IPS-15b (cell line): Measurements from ENCODE around the gene RFNG.
A peak's percentile ranks its signal among the peaks of the same experiment; 100 is the strongest.

Source experiments
- H3K27me3 ChIP-seq: one replicate; pipeline ENCODE4 v1.6.1; 2013; ENCODE audit warnings: low read length; ENCODE audit not compliant: control insufficient read depth, insufficient read depth
- H3K36me3 ChIP-seq: one replicate; pipeline ENCODE4 v1.6.1; 2013; ENCODE audit warnings: low read length; ENCODE audit not compliant: control insufficient read depth, insufficient read depth
- H3K4me1 ChIP-seq: one replicate; pipeline ENCODE4 v1.6.1; 2013; ENCODE audit warnings: mild to moderate bottlenecking, low read length; ENCODE audit not compliant: control insufficient read depth, insufficient read depth
- H3K4me3 ChIP-seq: one replicate; pipeline ENCODE4 v1.5.1; 2013; ENCODE audit warnings: low read depth, low read length
- H3K9ac ChIP-seq: one replicate; pipeline ENCODE4 v1.6.1; 2013; ENCODE audit warnings: low read depth, mild to moderate bottlenecking, low read length
- H3K9me3 ChIP-seq: one replicate; pipeline ENCODE4 v1.6.1; 2013; ENCODE audit warnings: mild to moderate bottlenecking, low read length; ENCODE audit not compliant: control insufficient read depth, insufficient read depth

RFNG gene

GRCh38 chr17:82050152-82050760 is 1.4 kb downstream of the RFNG start:
- no peaks in the 10 kb centered on the region for H3K27me3 ChIP-seq
- H3K4me1 ChIP-seq, result no peaks in the 10 kb centered on the region
- H3K4me3 ChIP-seq, result peak overlapping the region; percentile 36
- no peak overlapping the region for H3K9ac ChIP-seq
- no peaks in the 10 kb centered on the region for H3K9me3 ChIP-seq
- peaks cover 49% of the 10 kb centered on the region for H3K36me3 ChIP-seq

- no peak overlapping the region for H3K9ac ChIP-seq
- no peaks in the 10 kb centered on the region for H3K4me1 ChIP-seq
- no peak overlapping the region for H3K4me3 ChIP-seq
- H3K36me3 ChIP-seq, result peaks cover 41% of the 10 kb centered on the region
- H3K9me3 ChIP-seq, result no peaks in the 10 kb centered on the region
- no peaks in the 10 kb centered on the region for H3K27me3 ChIP-seq
Measured at GRCh38 chr17:82049521-82049971, 2.1 kb downstream of the RFNG start.

DNA sequence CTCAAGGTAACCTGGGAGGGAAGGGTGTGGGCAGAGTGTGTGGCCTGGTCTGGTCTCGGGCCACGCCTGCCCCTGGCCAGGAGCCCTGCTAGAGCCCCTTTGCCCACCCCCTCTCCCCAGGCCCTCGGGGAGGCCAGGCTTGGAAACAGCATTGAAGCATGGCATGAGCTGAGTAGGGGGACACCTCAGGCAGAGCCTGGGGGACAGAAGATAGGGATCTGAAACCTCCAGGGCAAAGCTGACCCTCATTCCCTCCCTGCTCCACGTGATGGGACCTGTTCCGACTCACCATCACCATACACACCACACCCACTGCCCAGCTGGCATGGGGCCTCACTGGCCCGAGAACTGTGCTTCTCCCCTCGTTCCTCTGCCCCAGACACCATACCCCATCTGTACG is 2.5 kb downstream of the RFNG start:
- no peak overlapping the region for H3K4me3 ChIP-seq
- no peaks in the 10 kb centered on the region for H3K4me1 ChIP-seq
- H3K27me3 ChIP-seq, result no peaks in the 10 kb centered on the region
- H3K36me3 ChIP-seq, result peaks cover 37% of the 10 kb centered on the region
- no peaks in the 10 kb centered on the region for H3K9me3 ChIP-seq
- H3K9ac ChIP-seq, result no peak overlapping the region

DNA sequence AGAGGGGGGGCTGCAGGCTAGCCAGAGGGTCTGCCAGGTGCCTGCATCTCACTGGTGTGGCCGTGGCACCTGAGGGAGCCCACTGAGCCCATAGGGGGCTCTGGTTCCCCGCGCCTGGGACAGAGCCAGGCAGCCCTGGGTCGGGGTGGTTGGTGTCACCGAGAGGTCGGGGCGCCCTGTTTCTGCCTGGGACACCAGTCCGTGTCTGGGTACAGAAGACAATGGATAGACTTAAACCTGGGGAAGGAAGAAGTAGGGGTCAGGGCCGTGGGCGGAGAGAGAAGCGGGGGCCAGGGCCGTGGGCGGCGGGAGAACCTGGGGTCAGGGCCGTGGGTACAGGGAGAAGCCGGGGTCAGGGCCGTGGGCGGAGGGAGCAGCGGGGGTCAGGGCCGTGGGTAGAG is 3.0 kb downstream of the RFNG start:
- no peak overlapping the region for H3K9ac ChIP-seq

GRCh38 chr17:82047914-82048570 is 3.6 kb downstream of the RFNG start:
- no peaks in the 10 kb centered on the region for H3K4me1 ChIP-seq
- H3K36me3 ChIP-seq, result peaks cover 27% of the 10 kb centered on the region
- H3K9ac ChIP-seq, result no peak overlapping the region
- no peaks in the 10 kb centered on the region for H3K27me3 ChIP-seq
- no peak overlapping the region for H3K4me3 ChIP-seq
- H3K9me3 ChIP-seq, result no peaks in the 10 kb centered on the region

More for the DNA sequence above, 3.0 kb downstream of the RFNG start:
- H3K4me3 ChIP-seq, result no peak overlapping the region
- H3K27me3 ChIP-seq, result no peaks in the 10 kb centered on the region
- H3K9me3 ChIP-seq, result no peaks in the 10 kb centered on the region
- no peaks in the 10 kb centered on the region for H3K4me1 ChIP-seq
- H3K36me3 ChIP-seq, result peaks cover 32% of the 10 kb centered on the region

- peaks cover 27% of the 10 kb centered on the region for H3K36me3 ChIP-seq
- no peak overlapping the region for H3K4me3 ChIP-seq
- no peaks in the 10 kb centered on the region for H3K4me1 ChIP-seq
- H3K9ac ChIP-seq, result no peak overlapping the region
- no peaks in the 10 kb centered on the region for H3K9me3 ChIP-seq
- no peaks in the 10 kb centered on the region for H3K27me3 ChIP-seq
Measured at GRCh38 chr17:82047379-82047778, 4.2 kb downstream of the RFNG start.

DNA sequence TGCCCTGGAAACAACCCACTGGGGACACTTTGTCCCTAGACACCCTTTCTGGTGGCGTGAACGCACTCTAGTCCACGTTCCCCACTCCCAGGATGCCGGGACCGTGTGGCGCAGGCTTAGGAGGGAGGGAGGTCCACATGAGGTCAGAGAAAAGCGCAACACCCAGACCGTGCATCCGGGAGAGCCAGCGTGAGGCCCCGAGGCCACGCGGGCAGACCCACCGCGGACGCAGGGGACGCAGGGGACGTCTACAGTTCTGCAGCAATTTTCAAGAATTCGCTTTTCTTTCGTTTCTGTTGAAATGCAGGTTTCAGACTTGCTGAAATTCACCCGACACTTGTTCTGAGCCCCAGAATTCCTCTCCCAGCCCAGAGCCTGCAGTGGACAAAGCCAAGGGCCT is 4.7 kb downstream of the RFNG start:
- H3K27me3 ChIP-seq, result no peaks in the 10 kb centered on the region
- H3K9me3 ChIP-seq, result no peaks in the 10 kb centered on the region
- H3K4me1 ChIP-seq, result no peaks in the 10 kb centered on the region
- H3K9ac ChIP-seq, result no peak overlapping the region
- no peak overlapping the region for H3K4me3 ChIP-seq
- peaks cover 27% of the 10 kb centered on the region for H3K36me3 ChIP-seq

DNA sequence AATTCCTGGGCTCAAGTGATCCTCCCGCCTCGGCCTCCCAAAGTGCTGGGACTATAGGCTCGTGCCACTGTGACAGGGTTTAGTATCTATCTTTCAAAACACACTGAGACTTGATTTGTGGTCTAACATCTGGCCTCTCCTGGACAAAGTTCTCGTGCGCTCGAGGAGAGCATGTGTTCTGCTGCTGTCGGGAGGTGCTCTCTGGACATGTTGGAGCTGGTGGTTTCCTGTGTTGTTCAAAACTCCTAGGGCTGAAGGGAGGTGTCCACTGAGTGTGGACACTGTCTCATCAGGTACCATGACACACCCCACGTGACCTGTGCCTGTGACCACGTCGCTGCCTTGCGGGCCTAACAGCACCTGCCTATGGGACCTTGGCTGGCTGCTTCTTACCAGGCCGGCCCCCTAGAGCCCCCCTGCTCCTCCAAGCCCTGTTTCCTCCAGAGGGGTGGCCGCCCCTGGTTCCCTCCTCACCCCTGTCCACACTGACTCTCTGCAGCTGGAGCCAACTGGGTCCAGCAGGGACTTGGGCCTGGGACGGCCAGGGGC is 5.6 kb downstream of the RFNG start:
- no peak overlapping the region for H3K9ac ChIP-seq

DNA sequence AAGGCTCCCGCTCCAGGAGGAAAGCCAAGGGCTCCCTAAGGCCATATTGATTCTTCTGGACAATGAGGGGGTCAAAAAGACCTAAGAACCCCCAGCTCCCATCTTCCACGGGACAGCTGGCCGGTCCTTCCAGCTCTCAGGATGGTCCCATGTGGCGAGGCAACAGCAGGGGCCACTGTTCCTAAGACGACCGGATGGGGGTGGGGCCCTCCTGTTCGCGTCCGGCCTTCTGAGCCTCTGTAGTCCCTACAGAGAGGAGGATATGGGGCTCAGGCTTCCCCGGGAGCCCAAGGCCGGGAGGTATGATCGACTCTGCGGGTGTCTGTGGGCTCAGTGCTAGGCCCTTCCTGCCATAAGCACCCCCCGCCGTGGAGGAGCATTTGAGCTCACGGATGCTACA is 8.1 kb downstream of the RFNG start:
- no peak overlapping the region for H3K9ac ChIP-seq
- H3K4me1 ChIP-seq, result no peaks in the 10 kb centered on the region
- H3K4me3 ChIP-seq, result no peak overlapping the region

More for the DNA sequence above, 5.6 kb downstream of the RFNG start:
- Histone ChIP-seq H3K27me3 (no peaks in the 10 kb centered on the region), H3K9me3 (no peaks in the 10 kb centered on the region), H3K4me1 (no peaks in the 10 kb centered on the region), H3K4me3 (no peak overlapping the region), H3K36me3 (peaks cover 27% of the 10 kb centered on the region)

GRCh38 chr17:82042649-82043048 is 9.0 kb downstream of the RFNG start:
- no peaks in the 10 kb centered on the region for H3K9me3 ChIP-seq
- H3K27me3 ChIP-seq, result peaks cover 2% of the 10 kb centered on the region
- H3K36me3 ChIP-seq, result peaks cover 8% of the 10 kb centered on the region
- H3K4me1 ChIP-seq, result no peaks in the 10 kb centered on the region
- no peak overlapping the region for H3K9ac ChIP-seq
- H3K4me3 ChIP-seq, result no peak overlapping the region

More for the DNA sequence above, 8.1 kb downstream of the RFNG start:
- peaks cover 13% of the 10 kb centered on the region for H3K36me3 ChIP-seq
- H3K9me3 ChIP-seq, result no peaks in the 10 kb centered on the region
- H3K27me3 ChIP-seq, result peaks cover 2% of the 10 kb centered on the region

GRCh38 chr17:82041144-82041814 is 10.3 kb downstream of the RFNG start:
- Histone ChIP-seq H3K4me1 (no peaks in the 10 kb centered on the region), H3K9me3 (no peaks in the 10 kb centered on the region), H3K9ac (no peak overlapping the region), H3K4me3 (no peak overlapping the region), H3K36me3 (no peaks in the 10 kb centered on the region), H3K27me3 (peaks cover 4% of the 10 kb centered on the region)
